Mucosa of descending colon (tissue), 3 donors: Measurements from ENCODE around the gene C16orf89. TPM values are rescaled to one million over a fixed set of nuclear protein-coding genes. Genes with fewer than 3 reads are reported as not detected.
"Not testable (repeated sequence)": the region's sequence is repeated elsewhere in the genome, so short reads cannot be mapped to it uniquely, and the experiment has no call there.

Experiments used
- ATAC-seq: fragments of 200-7000 bp; cut with Tn5 transposase; one replicate; pipeline ENCODE4 v1.9.1; 2020; ENCODE audit warnings: mild to moderate bottlenecking, moderate library complexity
- DNase-seq, 3 donors: peaks; one replicate each; pipeline ENCODE4 v3.0.0-alpha.2; 2020
- H3K36me3 ChIP-seq: fragments of 200-600 bp; one replicate; pipeline ENCODE4 v1.8.0; 2021; ENCODE audit warnings: low read depth, mild to moderate bottlenecking
- H3K4me1 ChIP-seq: fragments of 200-600 bp; one replicate; pipeline ENCODE4 v1.8.0; 2021; ENCODE audit warnings: low read depth, mild to moderate bottlenecking
- H3K4me3 ChIP-seq: fragments of 200-600 bp; one replicate; pipeline ENCODE4 v1.8.0; 2021; ENCODE audit warnings: mild to moderate bottlenecking
- H3K9me3 ChIP-seq: fragments of 200-600 bp; one replicate; pipeline ENCODE4 v1.8.0; 2021; ENCODE audit warnings: mild to moderate bottlenecking
- intact Hi-C, 2 donors: fragments of 100-400 bp; cut with DNase I in 1 of 2; cut with micrococcal nuclease in 1 of 2; formaldehyde crosslinking; loops; one replicate each; pipeline versions ENCODE4 v1.11.0 to v1.11.1; 2022; cut with DNase I, micrococcal nuclease
- total RNA-seq, 3 donors: library from RNA; stranded (reverse); fragmentation: NEBNext Ultra II Directional in 2 of 3; extraction: Animal tissue kit (Norgen Biotek cat#: 25700) in 2 of 3; gene quantifications; one replicate each; pipeline versions ENCODE4 v1.2.1 to v1.2.4, GENCODE V29; 2021 to 2023
- TF ChIP-seq, protein P1 (sequence below): fragments of 200-600 bp; IDR thresholded peaks from one replicate; pipeline ENCODE4 v1.8.0; 2022; ENCODE audit warnings: antibody characterized with exemption, mild to moderate bottlenecking
- donor health status: DM: no; HTN: no; CAD: no; lungs with moderate emphysema.
- donor health status: DM: no; HTN: no; CAD: no.
- donor health status: DM: no; HTN: yes; CAD: no.

The C16orf89 gene
- total RNA-seq, 3 donors from 2014 or later, result 2.5 to 5.0 (median 3.3) TPM

GRCh38 chr16:5080996-5081395 is 15.2 kb upstream of the C16orf89 start:
- H3K4me3 ChIP-seq, H3K4me1 ChIP-seq, H3K36me3 ChIP-seq, H3K9me3 ChIP-seq, intact Hi-C loops: not testable (repeated sequence)
- DNase-seq (peak; percentile 74 to 93 (median 83)), ATAC-seq (peak; percentile 92)

DNA sequence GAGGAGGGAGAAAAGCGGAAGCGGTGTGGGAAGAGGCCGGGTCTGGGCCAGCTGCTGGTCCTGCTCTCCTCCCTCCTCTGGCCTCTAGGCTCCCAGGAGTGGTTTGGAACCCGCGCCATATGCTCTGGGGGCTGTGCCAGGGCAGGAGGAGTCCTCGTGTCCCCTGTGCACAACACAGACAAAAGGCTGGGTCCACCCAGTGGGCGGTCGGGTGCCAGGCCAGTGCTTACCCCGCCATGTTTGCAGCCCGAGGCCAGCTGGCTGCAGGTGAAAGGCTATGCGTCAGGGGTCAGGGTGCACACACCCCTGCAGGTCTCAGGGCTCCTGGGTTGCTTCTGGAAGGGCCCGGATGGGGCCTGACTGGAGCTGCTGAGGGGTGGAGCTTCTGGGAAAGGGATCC is 14.7 kb upstream of the C16orf89 start:
- ATAC-seq, result peak; percentile 42
- intact Hi-C loops, H3K36me3 ChIP-seq: not testable (repeated sequence)

DNA sequence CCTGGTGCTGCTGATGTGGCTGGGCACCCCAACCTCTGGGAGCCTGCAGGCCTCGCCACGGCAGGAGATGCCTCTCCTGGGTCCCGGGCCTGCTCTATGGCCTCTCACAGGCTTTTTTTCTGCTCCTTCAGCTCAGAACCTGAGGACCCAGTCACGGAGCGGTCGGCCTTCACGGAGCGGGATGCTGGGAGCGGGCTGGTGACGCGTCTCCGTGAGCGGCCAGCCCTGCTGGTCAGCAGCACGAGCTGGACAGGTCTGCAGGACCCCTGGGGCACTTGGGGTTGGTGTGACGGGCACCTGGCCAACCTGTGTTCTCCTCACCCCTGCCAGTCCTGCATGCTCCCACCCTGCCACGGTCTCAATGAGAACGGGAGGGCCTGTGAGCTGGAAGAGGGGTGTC is 12.9 kb upstream of the C16orf89 start:
- ATAC-seq (no peak), DNase-seq (no peak)
- TF ChIP-seq, protein P1, sequence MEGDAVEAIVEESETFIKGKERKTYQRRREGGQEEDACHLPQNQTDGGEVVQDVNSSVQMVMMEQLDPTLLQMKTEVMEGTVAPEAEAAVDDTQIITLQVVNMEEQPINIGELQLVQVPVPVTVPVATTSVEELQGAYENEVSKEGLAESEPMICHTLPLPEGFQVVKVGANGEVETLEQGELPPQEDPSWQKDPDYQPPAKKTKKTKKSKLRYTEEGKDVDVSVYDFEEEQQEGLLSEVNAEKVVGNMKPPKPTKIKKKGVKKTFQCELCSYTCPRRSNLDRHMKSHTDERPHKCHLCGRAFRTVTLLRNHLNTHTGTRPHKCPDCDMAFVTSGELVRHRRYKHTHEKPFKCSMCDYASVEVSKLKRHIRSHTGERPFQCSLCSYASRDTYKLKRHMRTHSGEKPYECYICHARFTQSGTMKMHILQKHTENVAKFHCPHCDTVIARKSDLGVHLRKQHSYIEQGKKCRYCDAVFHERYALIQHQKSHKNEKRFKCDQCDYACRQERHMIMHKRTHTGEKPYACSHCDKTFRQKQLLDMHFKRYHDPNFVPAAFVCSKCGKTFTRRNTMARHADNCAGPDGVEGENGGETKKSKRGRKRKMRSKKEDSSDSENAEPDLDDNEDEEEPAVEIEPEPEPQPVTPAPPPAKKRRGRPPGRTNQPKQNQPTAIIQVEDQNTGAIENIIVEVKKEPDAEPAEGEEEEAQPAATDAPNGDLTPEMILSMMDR, result no peak
- Histone ChIP-seq H3K4me3 (no peak overlapping the region), H3K36me3 (no peaks in the 10 kb centered on the region), H3K9me3 (no peaks in the 10 kb centered on the region), H3K4me1 (peaks cover 6% of the 10 kb centered on the region)
- intact Hi-C loops, result no loop called here

More for the DNA sequence above, 14.7 kb upstream of the C16orf89 start:
- not testable (repeated sequence) for H3K4me3 ChIP-seq, H3K4me1 ChIP-seq, H3K9me3 ChIP-seq
- DNase-seq, result peak in 2 of 3 donors; percentile 66 to 78

DNA sequence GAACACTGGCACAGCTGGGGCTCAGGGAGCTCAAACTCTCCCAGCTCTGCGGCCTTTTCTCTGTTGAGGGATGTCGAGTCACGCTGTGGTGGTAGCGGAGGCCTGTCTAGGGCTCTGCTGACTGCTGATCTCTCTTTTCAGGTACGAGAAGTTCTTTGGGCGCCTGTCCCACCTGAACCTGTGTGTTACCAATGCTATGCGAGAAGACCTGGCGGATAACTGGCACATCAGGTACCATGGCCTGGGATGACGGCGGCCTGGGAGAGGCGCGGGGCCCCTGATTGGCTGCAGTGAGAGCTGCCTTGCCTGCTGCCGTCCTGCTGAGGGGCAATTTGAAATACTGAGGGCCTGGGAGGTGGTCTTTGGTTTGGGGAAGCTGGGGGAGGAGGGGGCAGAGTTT is 11.5 kb upstream of the C16orf89 start:
- intact Hi-C loops, result no loop called here
- DNase-seq (no peak), ATAC-seq (no peak)
- Histone ChIP-seq H3K36me3 (no peaks in the 10 kb centered on the region), H3K4me1 (peaks cover 12% of the 10 kb centered on the region), H3K9me3 (no peaks in the 10 kb centered on the region), H3K4me3 (no peak overlapping the region)
- TF ChIP-seq, protein P1, result no peak

DNA sequence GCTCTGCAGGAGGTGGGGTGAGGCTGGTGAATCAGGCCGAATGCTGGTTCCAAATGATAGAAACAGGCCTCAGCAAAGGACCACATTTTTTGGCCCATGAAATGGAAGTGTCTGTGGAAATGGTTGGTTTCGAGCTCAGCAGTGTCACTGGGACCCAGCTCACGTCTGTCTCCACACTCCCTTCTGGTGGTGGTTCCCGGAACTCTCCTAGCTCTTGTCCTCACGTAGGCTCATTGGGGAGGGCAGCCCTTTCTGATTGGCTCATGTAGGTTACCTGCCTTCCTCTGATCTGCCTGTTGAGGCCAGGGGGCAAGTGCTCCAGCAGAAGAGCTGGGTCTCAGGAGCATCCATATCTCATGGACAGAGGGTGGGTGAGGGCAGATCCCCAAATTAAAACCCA is 9.9 kb upstream of the C16orf89 start:
- no peak overlapping the region for H3K4me3 ChIP-seq
- TF ChIP-seq, protein P1, result no peak
- peaks cover 16% of the 10 kb centered on the region for H3K4me1 ChIP-seq
- no peaks in the 10 kb centered on the region for H3K36me3 ChIP-seq
- H3K9me3 ChIP-seq, result no peaks in the 10 kb centered on the region
- ATAC-seq (no peak), DNase-seq (no peak)
- intact Hi-C loops, result no loop called here

GRCh38 chr16:5073771-5074170 is 8.0 kb upstream of the C16orf89 start:
- H3K4me3 ChIP-seq, H3K9me3 ChIP-seq, ATAC-seq, DNase-seq, H3K36me3 ChIP-seq, intact Hi-C loops: not testable (repeated sequence)
- peaks cover 12% of the 10 kb centered on the region for H3K4me1 ChIP-seq

DNA sequence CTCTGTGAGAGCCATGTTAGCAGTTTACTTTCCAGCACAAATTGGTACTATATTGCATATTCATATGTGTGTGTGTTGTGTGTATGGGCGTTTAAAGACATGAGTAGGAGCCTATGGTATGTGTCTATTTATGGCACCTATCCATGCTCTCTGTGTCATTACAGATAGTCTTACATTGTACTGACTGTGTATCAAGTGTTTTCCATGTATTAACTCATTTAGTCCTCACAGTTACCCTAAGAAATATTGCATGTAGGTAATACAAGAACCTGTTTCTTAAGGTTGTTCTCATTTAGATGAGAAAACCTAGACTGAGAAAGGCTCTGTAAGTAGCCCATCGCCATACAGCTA is 7.5 kb upstream of the C16orf89 start:
- TF ChIP-seq, protein P1, result no peak
- Histone ChIP-seq H3K4me1 (peaks cover 12% of the 10 kb centered on the region), H3K4me3 (no peak overlapping the region), H3K36me3 (no peaks in the 10 kb centered on the region), H3K9me3 (no peaks in the 10 kb centered on the region)
- DNase-seq, result no peak
- no peak for ATAC-seq
- intact Hi-C loops, result no loop called here
